Measurements from ENCODE around the gene PCDH8. TPM values are rescaled to one million over a fixed set of nuclear protein-coding genes. Genes with fewer than 3 reads are reported as not detected.

Gene PCDH8
- total RNA-seq, 1 experiment from 2014 or later = not detected

GRCh38 chr13:52809310-52809769 is 39.1 kb downstream of the PCDH8 start:
- ATAC-seq = peak; percentile 99
- ChIA-PET POLR2A (interaction anchor here (0.7 to 0.8 kb wide), 2 partner anchors 156 to 192 kb away, joined by 3 to 4 read pairs; partner anchors contain the start of gene SUGT1), RAD21 (ENCODE audit: low non-redundant PET in 1 of 2, low total read pairs in 2 of 2, uncharacterized antibody in 2 of 2, unreplicated experiment in 2 of 2) (interaction anchor here in 1 of 2 experiments (0.6 to 1.0 kb wide), 3 partner anchors 21 to 144 kb away, joined by 3 to 5 read pairs (median 3); no protein-coding TSS in a partner anchor)

More at GRCh38 chr13:52809310-52809769, 39.1 kb downstream of the PCDH8 start:
- Histone ChIP-seq H3K9me3 (ENCODE audit: control insufficient read depth in 1 of 2, insufficient read depth in 1 of 2, low read depth in 1 of 2, low read length in 2 of 2) (no peaks in the 10 kb centered on the region), H3K27ac (ENCODE audit: low read depth, low read length) (no peak overlapping the region), H3K9ac (ENCODE audit: low read length) (no peak overlapping the region), H3K4me3 (replicated peaks in 1 of 2; ENCODE audit: low read depth in 1 of 2, low read length in 2 of 2) (no peak overlapping the region), H2AFZ (ENCODE audit: low read depth, low read length, poor library complexity, severe bottlenecking) (no peak overlapping the region), H4K20me1 (ENCODE audit: insufficient read depth) (no peaks in the 10 kb centered on the region), H3K27me3 (ENCODE audit: insufficient read depth, low read length) (peaks cover 9% of the 10 kb centered on the region; the same call in 1 of the 2 replicates), H3K4me2 (ENCODE audit: low read length) (peak overlapping the region; percentile 18; the same call in 1 of the 2 replicates), H3K79me2 (ENCODE audit: insufficient read depth, low read length) (no peaks in the 10 kb centered on the region), H3K9me2 (ENCODE audit: insufficient read depth) (no peaks in the 10 kb centered on the region), H3K4me1 (ENCODE audit: control insufficient read depth in 1 of 2, insufficient read depth in 2 of 2, low read length in 2 of 2) (peaks cover 0 to 4% of the 10 kb centered on the region in 2 experiments; a peak in 2 of 4 replicates), H3K36me3 (ENCODE audit: control insufficient read depth in 1 of 2, insufficient read depth in 2 of 2, low read length in 2 of 2) (no peaks in the 10 kb centered on the region)
- no TSS peak for BruUV-seq (replicated peaks)
- DNase-seq (ENCODE audit: low read depth, low spot score) = peak; percentile 72
- CTCF ChIA-PET = interaction anchor here (0.6 to 3.5 kb wide), 13 partner anchors 14 to 342 kb away, joined by 3 to 39 read pairs (median 8); partner anchors contain the start of gene SUGT1
- intact Hi-C loops (cut with micrococcal nuclease) = loop anchor here (1.0 to 10.0 kb wide), 5 partner anchors 103 to 465 kb away; partner anchors contain the start of gene SUGT1
- TF ChIP-seq CEBPB (IDR thresholded peaks at IDR 0.05; ENCODE audit: low read depth) (peak; percentile 41; the same call in 1 of the 2 replicates), RAD21 (IDR thresholded peaks at IDR 0.05; ENCODE audit: low read depth) (peak; percentile 74), ZFX (IDR thresholded peaks at IDR 0.05) (no peak), CTCF (IDR thresholded peaks at IDR 0.05 in 2 of 3, conservative IDR thresholded peaks at IDR 0.05 in 1 of 3; ENCODE audit: borderline replicate concordance in 1 of 3, insufficient read depth in 1 of 3, low read depth in 2 of 3, low read length in 2 of 3) (peak; percentile 57 to 84 (median 80); a peak in 5 of 6 replicates)

Measured in HCT116 (cell line).